GM19397 (cell line): ENCODE results near the gene ETS2.

Source experiments
- ATAC-seq: cut with Tn5 transposase; IDR thresholded peaks from one replicate; pipeline ENCODE4 v1.9.1; 2021; ENCODE audit warnings: mild to moderate bottlenecking, moderate library complexity; ENCODE audit not compliant: unreplicated experiment

Gene ETS2

GRCh38 chr21:38805328-38806152 is at the start of gene ETS2:
Gene ETS2 (plus strand): TSS chr21:38805929. CDS start chr21:38810035, 4,106 bp downstream.
- peak; percentile 66 for ATAC-seq

GRCh38 chr21:38756746-38757145 is 49.0 kb upstream of the ETS2 start:
- no peak for ATAC-seq

- ATAC-seq = no peak
These were observed 47.1 kb upstream of the ETS2 start for GRCh38 chr21:38758501-38759214.

DNA sequence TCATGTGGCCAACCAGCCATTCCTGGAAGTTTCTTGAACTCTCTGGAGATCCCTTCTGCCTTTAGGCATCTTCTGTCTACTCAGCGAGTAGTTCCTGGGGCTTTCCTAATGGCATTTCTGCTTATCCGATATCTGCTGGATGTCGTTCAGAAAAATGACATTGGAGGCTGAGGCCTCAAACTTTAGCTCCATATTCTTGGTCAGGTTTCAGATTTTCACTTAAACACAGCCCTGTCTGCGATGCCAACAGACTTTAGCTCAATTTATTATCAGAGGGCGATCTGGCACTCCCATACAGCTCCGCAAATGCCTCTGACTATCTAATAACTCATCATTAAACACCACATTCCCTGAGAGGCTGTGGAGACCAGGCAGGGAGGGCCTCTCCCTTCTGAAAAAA is 46.3 kb upstream of the ETS2 start:
- no peak for ATAC-seq

DNA sequence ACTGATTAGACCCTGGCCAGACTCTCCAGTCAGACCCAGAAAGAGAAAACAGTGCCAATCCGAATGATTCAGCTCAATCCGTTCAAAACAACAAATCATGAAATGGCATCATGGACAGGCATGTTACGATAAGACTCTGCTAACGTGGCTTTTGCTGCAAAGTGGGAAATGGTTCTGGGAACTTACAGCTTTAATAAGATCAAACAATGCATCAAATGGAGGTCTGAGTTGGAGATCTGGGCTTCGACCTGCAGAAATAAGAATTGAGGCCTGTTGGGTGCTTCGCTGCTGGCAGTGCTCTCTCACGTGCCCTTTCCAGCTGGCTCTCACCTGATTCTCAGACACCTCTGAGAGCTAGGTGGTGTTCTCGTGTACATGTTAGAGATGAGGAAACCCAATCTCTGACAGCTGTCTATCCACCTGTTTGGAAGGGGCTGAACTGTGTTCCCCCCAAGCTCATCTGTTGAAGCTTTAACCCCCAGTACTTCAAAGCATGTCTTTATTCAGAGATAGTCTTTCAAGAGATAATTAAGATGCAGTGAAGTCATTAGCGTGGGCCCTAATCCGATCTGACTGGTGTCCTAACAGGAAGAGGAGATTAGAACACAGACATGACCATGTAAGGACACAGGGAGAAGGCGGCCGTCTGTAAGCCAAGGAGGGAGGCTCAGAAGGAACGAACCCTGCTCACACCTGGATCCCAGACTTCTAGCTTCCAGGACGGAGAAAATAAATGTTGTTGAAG is 45.5 kb upstream of the ETS2 start:
- no peak for ATAC-seq

DNA sequence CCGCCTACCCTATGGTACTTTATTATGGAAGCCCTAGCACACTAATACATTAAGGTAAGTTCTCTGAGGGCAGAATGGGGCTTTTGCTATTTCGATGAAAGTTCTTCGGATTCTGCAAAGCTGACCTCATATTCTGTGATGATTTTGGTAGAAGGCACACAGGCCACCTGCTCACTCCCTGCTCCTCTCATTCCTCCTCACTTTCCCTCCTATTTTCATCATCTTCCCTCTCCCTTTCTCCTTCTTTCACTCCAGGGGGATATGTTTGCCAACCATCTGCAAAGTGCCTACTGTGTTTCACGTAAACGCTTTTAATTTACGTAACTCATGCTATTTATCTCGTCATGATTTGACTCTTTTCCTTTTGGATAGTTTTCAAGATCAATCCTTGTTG is 45.0 kb upstream of the ETS2 start:
- ATAC-seq = no peak

GRCh38 chr21:38761531-38761930 is 44.2 kb upstream of the ETS2 start:
- no peak for ATAC-seq

- ATAC-seq = no peak
These were observed 40.7 kb upstream of the ETS2 start for GRCh38 chr21:38765056-38765455.

DNA sequence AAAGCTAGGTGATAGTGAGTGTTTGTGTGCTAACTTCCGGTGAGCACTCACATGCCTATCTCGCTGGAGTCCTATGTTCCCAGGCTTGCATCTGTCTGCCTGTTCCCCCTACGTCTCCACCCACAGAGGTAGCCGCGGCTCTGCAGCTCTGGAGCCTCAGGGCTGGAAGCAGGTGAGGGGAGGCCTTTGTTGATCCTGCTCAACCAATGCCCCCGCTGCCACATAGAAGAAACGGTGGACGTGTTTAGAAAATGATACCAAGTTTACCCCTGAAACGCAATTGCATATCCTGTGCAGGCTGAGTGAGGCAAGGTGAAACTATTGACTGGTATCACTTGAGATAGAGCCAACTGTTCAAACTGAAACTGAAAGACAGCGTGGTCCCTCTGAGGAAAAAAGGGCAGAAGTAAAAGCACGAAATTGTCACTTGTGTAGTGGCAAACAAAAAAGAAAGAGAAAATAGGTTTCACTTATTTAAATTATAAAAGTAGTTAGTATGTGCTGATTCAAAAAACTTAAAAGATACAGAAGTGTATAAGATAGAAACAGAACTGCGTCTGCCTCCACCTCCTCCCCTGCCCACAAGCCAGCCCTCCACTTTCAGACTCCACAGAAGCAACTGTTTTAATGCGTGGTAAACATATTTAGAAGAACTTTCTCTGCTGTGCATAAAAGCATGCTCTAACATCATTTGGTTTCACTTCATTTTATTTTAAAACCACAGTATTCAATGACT is 38.6 kb upstream of the ETS2 start:
- peak; percentile 94 for ATAC-seq

GRCh38 chr21:38768471-38769063 is 37.2 kb upstream of the ETS2 start:
- ATAC-seq = no peak

DNA sequence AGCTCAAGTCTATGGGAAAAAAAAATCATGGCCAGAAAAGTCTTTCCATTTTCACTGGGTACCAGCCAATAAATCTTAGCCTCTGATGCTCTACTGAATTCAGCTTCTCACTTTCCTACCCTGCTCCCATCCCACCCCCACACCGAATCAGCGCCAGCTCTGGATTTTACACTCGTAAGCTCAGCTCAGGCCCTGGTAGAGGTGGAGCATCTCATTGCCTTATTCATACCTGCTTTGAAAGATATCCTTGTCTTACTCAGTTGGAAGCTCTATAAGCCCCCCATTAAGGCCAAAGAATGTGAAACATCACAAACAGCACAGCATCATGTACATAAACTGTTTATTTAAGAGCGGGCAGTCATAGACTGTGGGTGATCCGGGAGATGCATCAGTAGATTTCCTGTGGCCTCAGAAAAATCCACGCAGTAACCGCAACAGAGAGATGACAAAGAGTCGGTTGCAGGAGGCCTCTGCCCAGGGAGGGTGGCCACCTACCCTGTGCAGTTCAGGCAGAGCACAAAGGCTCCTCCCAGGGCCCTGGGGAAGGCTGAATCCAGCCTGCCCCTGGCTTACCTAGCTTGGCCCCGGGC is 36.4 kb upstream of the ETS2 start:
- ATAC-seq = no peak

DNA sequence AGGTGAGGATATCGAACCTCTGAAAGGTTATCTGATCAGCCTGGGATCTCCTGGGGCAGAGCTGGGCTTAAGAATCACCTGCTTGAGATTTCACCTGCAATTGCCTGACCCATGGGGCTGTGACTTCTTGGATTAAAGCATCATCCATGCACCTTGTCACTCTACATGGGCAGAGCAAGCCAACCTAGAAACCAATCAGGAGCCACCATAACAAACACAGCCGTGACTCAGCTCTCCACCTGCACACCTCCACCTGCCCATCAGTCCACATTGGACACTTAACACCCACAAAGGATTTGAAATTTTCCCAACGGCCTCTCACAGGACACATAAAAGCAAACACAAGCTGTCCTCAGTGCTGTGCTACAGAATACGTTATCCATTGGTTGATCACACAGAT is 35.1 kb upstream of the ETS2 start:
- no peak for ATAC-seq

DNA sequence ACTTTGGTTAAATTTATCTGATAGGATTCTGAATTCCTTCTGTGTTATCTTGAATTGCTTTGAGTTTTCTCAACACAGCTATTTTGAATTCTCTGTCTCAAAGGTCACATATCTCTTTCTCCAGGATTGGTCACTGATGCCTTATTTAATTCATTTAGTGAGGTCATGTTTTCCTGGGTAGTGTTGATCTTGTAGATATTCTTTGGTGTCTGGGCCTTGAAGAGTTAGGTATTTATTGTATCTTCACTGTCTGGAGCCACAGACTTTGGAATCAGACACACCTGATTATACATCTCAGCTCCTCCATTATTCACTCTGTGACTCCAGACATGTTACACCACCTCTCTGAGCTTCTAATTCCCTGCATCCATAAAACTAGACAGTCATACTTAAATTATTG is 34.2 kb upstream of the ETS2 start:
- no peak for ATAC-seq

GRCh38 chr21:38772646-38773045 is 33.1 kb upstream of the ETS2 start:
- ATAC-seq = no peak

- ATAC-seq = no peak
These were observed 32.3 kb upstream of the ETS2 start for GRCh38 chr21:38773099-38774061.

GRCh38 chr21:38774152-38774551 is 31.6 kb upstream of the ETS2 start:
- no peak for ATAC-seq

GRCh38 chr21:38774586-38775285 is 31.0 kb upstream of the ETS2 start:
- no peak for ATAC-seq

GRCh38 chr21:38775733-38776132 is 30.0 kb upstream of the ETS2 start:
- ATAC-seq = no peak
